HL-60 (cell line): ENCODE measurements around the gene KCNK5.

Experiments
- DNase-seq, 2 experiments: peaks; one replicate each; pipeline ENCODE4 v3.0.0-alpha.2; 2010 to 2020; ENCODE audit warnings: low read depth in 1 of 2, low spot score in 1 of 2
- H3K27ac ChIP-seq: fragments of 250-450 bp; sonication (Bioruptor Pico); replicated peaks from 2 replicates; pipeline ENCODE4 v1.5.1; 2020; ENCODE audit warnings: mild to moderate bottlenecking, moderate library complexity
- H3K27me3 ChIP-seq: fragments of 250-450 bp; sonication (Bioruptor Pico); 2 replicates; pipeline ENCODE4 v1.5.1; 2021; ENCODE audit warnings: mild to moderate bottlenecking, moderate library complexity; ENCODE audit not compliant: insufficient read depth, poor library complexity, severe bottlenecking
- H3K4me3 ChIP-seq: replicated peaks from 2 replicates; pipeline ENCODE4 v1.5.1; 2011; ENCODE audit warnings: mild to moderate bottlenecking, control low read depth, low read length; ENCODE audit not compliant: insufficient read depth
- CTCF ChIP-seq: IDR thresholded peaks from one replicate; pipeline ENCODE4 v1.5.1; 2011; ENCODE audit warnings: low read length, control low read depth, inconsistent platforms; ENCODE audit not compliant: insufficient read depth
- GABPA ChIP-seq: IDR thresholded peaks from 2 replicates; pipeline ENCODE4 v1.6.1; 2012; ENCODE audit warnings: low read depth
- POLR2AphosphoS5 ChIP-seq: IDR thresholded peaks from 2 replicates; pipeline ENCODE4 v1.6.1; 2012; ENCODE audit warnings: low read depth
- REST ChIP-seq: IDR thresholded peaks from 2 replicates; pipeline ENCODE4 v1.6.1; 2012; ENCODE audit warnings: low read depth; ENCODE audit not compliant: insufficient replicate concordance
- SPI1 ChIP-seq: IDR thresholded peaks from 2 replicates; pipeline ENCODE4 v1.6.1; 2012; ENCODE audit warnings: low read depth, mild to moderate bottlenecking, borderline replicate concordance

The KCNK5 gene

GRCh38 chr6:39224523-39225182, 4.6 kb downstream of the KCNK5 start:
- Histone ChIP-seq H3K4me3 (no peak overlapping the region), H3K27ac (peak overlapping the region; percentile 84), H3K27me3 (no peaks in the 10 kb centered on the region)
- no peak for TF ChIP-seq REST
- no peak for TF ChIP-seq GABPA
- no peak for TF ChIP-seq CTCF
- no peak for TF ChIP-seq POLR2AphosphoS5
- no peak for TF ChIP-seq SPI1
- no peak for DNase-seq

GRCh38 chr6:39224011-39224410, 5.3 kb downstream of the KCNK5 start:
- no peaks in the 10 kb centered on the region for H3K27me3 ChIP-seq
- DNase-seq: peak in 1 of 2 experiments; percentile 46
- no peak overlapping the region for H3K4me3 ChIP-seq
- H3K27ac ChIP-seq: peak overlapping the region; percentile 84
- TF ChIP-seq CTCF (no peak), POLR2AphosphoS5 (no peak), SPI1 (peak; percentile 3; the same call in 1 of the 2 replicates)

GRCh38 chr6:39223555-39223954, 5.7 kb downstream of the KCNK5 start:
- TF ChIP-seq GABPA: no peak
- TF ChIP-seq POLR2AphosphoS5: no peak
- no peak for TF ChIP-seq SPI1
- no peak for TF ChIP-seq CTCF
- no peak for TF ChIP-seq REST
- no peak overlapping the region for H3K4me3 ChIP-seq
- H3K27me3 ChIP-seq: no peaks in the 10 kb centered on the region
- DNase-seq: no peak
- H3K27ac ChIP-seq: peak overlapping the region; percentile 84

GRCh38 chr6:39223061-39223460, 6.2 kb downstream of the KCNK5 start:
- Histone ChIP-seq H3K27me3 (no peaks in the 10 kb centered on the region), H3K27ac (peak overlapping the region; percentile 84), H3K4me3 (no peak overlapping the region)
- DNase-seq: no peak
- TF ChIP-seq CTCF: no peak
- no peak for TF ChIP-seq SPI1
- TF ChIP-seq REST: no peak
